ENCODE measurements around the gene BABAM1.

The BABAM1 gene

GRCh38 chr19:17245535-17245984 is 21.7 kb upstream of the BABAM1 start, which contains the start of gene NR2F6:
Gene NR2F6 (minus strand): TSS chr19:17245919. CDS start chr19:17245220, 699 bp downstream.
- TF ChIP-seq CTCF (IDR thresholded peaks at IDR 0.05), result no peak

DNA sequence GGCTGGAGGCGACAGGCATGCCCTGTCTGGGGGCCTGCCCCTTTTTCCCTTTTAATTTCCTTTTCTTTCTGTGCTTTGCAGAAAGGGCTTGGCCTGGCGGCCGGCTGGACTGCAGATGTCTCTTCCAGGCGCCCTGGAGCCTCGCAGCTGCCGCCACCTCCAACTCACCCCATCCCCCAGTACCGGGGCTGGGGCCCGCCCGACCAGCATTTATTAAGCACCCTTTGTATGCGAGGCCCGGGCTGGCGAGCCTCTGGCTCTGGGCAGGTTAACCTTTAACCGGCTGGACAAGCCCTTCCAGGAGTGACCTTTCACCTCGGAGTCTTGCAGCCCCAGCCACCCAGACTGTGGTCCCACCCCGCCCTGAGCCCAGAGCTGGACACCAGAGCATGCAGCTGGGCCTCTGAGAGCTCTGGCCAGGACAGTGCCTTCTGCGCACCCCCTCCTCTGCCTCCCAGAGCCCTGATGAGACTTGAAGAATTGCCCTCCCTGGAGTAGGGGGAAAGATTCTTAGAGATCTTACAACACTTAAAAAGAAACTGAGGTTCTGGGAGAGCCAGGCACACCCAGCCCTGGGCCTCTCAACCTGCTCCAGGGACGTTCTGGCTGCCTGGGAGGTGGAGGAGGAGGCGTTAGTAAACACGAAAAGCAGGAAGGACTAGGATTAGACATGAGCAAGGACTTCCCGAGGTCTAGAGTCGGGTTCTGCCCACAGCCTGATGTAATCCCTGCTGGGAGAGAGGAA is 20.4 kb upstream of the BABAM1 start:
- no peak for TF ChIP-seq CTCF (IDR thresholded peaks at IDR 0.05)

GRCh38 chr19:17248011-17248776 is 19.0 kb upstream of the BABAM1 start:
- TF ChIP-seq CTCF (IDR thresholded peaks at IDR 0.05), result no peak

- no peak for TF ChIP-seq CTCF (IDR thresholded peaks at IDR 0.05)
Observed at GRCh38 chr19:17249887-17250548, 17.2 kb upstream of the BABAM1 start.

- TF ChIP-seq CTCF (IDR thresholded peaks at IDR 0.05), result no peak
Observed at GRCh38 chr19:17254636-17255035, 12.6 kb upstream of the BABAM1 start.

DNA sequence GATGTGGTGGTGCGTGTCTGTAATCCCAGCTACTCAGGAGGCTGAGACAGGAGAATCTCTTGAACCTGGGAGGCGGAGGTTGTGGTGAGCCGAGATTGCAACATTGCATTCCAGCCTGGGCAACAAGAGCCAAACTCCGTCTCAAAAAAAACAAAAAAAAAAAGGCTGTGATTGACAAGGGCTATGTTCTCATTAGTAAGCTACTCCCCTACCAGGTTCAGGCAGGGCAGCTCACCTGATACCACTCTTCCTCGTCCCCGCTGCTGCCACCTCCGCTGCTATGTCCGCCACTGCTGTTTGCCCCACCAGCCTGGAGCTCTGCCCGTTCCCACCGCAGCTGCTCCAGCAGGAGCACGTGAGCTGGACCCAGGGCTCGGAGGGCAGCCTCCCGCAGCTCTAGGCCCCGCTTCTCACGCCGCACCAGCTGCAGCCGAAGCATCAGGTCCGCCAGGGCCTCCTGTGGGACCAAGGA is 12.1 kb upstream of the BABAM1 start:
- no peak for TF ChIP-seq CTCF (IDR thresholded peaks at IDR 0.05)

DNA sequence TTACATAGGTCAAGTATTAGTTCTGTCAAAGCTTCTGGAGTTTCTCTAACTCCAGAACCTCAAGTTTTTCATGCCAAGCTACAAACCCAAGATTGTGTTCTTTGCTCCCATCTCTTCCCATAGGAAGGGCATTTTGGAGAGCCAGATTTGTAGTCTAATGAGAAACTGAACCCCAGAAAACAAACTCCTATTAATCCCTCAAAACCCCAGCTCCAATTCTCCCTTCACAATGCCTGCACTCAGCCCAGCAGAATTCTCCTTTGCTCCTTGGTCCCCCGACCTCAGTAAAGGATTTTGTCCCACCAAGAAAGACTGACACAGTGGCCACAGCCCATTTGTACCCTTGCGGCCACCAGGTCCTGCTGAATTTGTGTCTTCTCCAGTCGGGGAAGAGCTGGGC is 11.1 kb upstream of the BABAM1 start:
- no peak for TF ChIP-seq CTCF (IDR thresholded peaks at IDR 0.05)

Measured in LNCAP (cell line).